HG02759 (cell line): ENCODE results near the gene ROR2.

ENCODE experiments used
- ATAC-seq: cut with Tn5 transposase; IDR thresholded peaks from one replicate; pipeline ENCODE4 v1.9.1; 2021; ENCODE audit warnings: mild to moderate bottlenecking, moderate library complexity; ENCODE audit not compliant: unreplicated experiment

Gene ROR2

GRCh38 chr9:91725651-91726050 is 224.4 kb downstream of the ROR2 start:
- no peak for ATAC-seq

DNA sequence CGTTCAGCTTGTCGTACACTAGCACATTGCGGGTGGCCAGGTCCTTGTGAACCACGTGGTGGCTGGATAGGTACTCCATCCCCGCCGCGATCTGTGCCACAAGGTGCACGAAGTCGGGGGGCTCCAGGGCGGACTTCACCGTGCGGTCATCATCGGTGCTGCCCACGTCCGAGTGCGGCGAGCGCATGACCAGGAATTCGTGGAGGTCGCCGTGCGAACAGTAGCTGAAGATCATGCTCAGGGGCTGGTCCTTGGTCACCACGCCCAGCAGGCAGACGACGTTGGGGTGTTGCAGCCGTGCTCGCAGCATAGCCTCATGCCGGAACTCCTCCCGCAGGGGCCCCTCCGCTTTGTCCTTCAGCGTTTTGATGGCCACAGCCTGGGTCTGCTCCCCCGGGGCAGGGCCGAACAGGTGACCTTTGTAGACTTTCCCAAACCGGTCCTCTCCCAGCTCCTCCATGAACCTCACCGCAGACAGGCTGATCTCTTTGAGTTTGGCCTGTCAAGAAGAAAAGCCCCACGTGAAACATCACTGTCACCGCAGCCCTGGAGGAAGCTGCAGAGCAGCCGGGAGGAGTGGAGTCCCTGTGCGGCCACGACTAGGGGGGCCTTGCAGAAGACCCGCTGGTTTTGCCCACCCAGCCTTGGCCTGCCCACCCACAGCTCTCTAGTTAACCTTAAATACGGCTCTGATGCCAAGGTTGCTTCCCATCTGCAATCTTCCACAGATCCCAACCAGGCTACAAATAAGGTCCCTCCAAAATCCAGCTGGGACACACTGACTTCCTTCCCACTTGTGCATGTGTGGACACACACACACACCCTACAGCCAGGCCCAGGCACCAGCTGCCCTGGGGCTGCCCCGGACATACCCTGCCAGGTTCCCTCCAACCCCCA is 225.2 kb downstream of the ROR2 start:
- ATAC-seq = no peak

DNA sequence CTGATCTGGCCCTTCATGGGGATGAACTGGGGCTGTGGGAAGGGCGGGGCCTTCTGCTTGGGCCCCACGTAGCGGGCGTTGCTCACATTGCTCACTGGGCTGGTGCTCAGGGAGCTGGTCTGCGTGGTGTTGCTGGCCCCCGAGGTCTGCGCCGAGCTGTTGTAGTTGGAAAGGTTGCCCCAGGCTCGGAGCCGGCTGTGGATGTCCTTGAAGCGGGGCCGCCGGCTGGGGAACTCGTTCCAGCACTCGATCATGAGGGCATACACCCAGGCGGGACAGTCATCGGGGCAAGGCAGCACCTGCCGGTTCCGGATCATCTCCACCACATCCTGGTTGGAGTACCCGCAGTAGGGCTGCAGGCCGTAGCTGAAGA is 226.0 kb downstream of the ROR2 start:
- ATAC-seq = no peak

DNA sequence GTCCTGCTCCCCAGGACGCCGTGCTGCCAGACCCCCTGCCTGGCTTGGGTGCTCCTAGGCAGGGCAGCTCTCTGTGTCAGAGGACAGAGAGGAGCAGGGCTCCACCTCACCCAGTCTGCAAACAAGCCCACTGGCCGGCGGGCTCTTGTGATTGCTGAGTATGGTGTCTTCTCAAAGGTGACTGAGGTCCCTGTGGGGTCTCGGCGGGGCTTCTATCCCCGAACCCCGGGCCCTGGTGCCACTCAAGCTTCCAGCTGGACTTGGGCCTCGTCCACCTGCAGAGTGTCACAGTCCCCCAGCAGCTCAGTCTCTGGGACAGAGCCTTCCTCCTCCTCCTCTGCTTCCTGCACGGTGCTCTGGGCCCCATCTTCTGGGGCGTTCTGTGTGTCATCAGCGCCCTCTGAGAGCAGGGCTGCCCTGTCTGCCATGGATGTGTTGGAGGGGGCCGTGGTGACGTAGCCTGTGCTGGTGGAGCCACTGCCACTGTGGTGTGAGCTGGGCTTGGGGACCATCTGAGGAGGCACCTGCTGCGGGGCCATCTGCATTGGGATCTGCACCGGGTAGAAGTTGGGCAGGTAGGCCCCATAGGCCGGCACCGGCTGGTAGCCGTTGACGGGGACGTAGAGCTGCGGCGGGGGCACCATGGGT is 226.5 kb downstream of the ROR2 start:
- no peak for ATAC-seq

- peak; percentile 77 for ATAC-seq
Measured at GRCh38 chr9:91720751-91721705, 229.0 kb downstream of the ROR2 start.

GRCh38 chr9:91720313-91720712 is 229.7 kb downstream of the ROR2 start:
- no peak for ATAC-seq

DNA sequence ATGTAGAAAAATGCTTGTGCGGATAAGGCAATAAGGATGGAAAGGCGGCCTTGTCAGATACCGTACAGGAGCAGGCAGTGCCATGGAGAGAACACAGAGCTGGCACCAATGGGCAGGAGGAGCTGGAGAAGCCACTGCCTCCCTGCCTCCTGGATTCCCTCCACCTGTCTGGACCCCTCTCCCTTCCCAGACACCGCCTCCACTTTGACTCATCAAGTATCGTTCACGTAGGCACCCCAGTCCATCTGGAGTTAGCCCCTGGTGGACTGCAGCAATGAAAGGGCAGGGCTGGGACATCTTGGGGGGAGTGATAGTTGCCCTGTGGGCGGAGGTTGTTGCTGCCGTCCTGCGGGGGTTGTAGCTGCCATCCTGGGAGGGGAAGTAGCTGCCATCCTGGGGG is 232.0 kb downstream of the ROR2 start:
- ATAC-seq = no peak

DNA sequence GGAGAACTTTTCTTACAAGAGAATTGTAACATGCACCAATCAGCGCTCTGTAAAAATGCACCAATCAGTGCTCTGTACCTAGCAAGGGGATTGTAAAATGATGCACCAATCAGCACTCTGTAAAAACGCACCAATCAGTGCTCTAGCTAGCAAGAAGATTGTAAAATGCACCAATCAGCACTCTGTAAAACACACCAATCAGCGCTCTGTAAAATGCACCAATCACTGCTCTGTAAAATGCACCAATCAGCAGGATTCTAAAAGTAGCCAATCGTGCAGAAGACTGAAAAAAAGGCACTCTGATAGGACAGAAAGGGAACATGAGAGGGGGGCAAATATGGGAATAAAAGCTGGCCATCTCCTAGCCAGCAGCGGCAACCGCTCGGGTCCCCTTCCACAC is 233.2 kb downstream of the ROR2 start:
- ATAC-seq = no peak

DNA sequence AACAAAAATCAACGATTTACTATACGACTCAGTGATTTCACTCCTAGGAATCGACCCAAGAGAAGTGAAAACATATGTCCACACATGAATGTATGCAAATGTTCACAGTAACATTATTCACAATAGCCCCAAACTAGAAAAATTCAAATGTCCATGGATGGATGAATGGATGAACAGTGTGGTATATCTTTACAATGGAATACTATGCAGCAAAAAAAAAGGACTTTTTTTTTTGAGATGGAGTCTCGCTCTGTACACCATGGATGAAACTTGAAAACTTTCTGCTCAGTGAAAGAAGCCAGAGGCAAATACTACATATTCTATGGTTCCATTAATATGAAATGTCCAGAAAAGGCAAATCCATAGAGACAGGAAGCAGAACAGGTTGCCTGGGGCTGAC is 233.8 kb downstream of the ROR2 start:
- ATAC-seq = no peak

DNA sequence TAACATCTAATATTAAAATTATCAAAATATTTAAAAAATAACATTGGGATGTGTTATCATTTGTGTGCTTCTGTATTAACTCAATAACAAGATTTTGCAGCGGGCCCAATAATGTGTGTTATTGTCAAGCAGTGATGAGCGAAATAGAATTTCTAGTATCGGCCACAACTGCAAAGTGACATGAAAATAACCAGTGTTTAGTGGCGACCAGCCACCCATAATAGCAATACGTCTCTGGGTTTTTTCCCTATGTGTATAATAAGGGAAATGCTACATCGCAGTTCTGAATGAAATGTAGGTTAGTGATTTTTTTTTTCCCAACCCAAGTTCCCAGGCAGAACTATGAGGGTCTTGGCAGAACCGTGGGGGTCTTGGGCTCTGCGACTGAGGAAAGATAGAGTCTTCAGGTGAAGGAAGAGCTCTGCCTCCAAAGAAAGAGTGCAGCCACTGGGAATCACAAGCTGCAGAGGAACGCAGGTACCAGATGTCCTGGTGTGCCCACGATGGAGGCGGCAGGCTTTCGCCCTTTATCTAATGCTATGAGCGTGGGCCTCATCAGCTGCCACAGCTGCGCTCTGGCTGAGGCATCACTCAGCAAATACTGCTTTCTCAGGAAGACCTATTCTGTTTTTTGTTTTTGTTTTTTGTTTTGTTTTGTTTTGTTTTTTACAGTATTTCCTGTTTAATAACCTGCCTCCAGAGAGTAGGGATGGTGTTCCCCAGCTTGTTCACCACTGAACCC is 235.0 kb downstream of the ROR2 start:
- no peak for ATAC-seq

DNA sequence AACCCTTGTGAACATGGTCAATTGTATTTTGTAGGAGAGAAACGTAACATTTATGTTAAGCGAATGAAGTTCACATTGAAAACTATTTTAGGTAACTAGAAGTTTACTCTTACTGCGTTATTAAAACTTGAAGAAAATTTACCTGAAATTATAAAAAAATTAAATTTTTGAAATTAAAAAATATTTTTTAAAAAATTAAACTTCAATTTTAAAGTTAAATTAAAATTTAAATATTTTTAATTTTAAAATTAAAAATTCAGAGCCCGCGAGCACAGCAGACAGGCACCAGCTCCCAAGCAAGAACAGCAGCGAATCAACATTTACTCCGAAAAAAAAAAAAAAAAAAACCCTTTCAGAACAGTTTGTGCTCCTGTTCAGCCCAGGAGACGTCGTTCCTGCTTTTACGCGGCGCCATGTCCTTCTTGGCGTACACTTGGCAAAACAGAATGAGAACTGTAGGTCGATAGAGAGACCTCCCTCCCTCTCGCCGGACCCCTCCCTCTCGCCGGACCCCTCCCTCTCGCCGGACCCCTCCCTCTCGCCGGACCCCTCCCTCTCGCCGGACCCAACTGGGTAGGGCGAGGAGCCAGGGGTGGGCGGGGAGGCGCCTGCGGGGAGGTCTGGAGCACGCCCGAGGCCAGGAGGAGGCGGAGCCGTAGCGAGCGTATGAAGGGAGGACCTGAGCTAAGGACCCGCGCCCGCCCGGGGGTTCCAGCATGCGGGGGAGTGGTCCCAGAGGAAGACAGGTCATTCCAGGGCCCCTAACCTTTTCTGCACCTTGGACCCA is 235.8 kb downstream of the ROR2 start:
- ATAC-seq = no peak

DNA sequence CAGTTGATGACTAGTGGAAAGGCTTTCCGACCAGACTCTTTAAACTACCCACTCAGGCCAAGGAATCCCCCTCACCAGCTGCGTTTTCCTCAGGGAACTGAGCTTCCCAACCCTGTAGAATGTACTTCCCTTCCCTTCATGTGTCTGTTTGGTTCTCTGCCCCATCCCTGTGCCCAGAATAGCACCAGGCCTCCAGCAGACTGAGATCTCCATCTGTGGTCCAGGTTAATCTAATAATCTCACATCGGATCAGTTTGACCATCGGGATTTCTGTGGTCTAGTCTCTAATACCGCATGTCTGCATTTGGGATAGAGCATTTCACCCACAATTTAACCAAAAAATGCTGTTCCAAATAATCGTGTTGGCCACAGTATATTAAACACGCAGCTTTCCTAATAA is 237.2 kb downstream of the ROR2 start:
- no peak for ATAC-seq

DNA sequence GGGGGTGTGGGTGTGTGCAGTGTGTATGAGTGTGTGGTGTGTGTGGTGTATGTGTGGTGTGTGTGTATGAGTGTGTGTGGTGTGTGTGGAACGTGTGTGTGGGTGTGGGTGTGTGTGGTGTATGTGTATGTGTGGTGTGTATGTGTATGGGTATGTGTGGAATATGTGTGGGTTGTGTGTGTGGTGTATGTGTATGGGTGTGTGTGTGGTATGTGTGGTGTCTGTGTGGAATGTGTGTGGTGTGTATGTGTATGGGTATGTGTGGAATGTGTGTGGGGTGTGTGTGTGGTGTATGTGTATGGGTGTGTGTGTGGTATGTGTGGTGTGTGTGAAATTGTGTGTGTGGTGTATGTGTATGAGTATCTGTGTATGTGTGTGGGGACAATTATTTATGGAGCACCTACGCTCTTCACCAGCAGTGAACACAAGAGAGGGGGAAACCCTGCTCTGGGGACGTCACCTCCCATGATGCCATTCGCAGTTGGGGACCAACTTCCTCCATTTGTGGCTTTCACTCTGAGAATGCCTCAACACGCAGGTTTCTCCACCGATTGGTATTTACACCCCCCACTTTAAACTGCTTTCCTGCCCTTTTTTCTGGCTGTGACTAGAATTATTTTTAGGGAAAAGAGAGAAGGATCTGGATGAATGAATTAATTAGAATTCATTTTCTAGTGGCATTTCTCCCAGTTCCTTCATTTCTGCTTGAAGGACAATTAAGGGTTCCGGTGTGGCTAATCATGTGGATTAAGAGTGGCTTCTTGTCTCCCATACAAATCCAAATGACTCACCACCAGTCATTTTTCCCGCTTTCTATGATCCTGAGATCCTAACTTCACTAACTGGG is 238.1 kb downstream of the ROR2 start:
- ATAC-seq = peak; percentile 87

DNA sequence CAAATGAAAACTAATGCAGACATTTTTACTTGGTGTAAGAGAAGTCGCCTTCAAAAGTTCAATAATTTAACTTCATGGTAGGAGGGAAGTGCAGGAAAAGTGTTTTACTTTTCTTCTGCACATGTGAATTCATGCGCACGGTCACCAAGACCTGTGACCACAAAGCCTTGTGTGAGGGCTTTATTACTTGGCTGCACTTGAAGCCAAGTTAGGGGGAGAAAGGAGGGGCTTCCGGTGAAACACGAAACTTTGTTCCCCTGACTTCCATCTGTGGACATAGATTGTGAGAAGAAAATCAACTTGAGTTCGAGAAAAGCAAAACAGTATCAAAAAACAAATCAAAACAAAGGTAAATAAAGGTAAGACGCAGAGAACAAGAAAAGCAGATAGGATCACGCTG is 239.9 kb downstream of the ROR2 start:
- no peak for ATAC-seq

GRCh38 chr9:91705386-91705785 is 244.6 kb downstream of the ROR2 start:
- ATAC-seq = no peak

DNA sequence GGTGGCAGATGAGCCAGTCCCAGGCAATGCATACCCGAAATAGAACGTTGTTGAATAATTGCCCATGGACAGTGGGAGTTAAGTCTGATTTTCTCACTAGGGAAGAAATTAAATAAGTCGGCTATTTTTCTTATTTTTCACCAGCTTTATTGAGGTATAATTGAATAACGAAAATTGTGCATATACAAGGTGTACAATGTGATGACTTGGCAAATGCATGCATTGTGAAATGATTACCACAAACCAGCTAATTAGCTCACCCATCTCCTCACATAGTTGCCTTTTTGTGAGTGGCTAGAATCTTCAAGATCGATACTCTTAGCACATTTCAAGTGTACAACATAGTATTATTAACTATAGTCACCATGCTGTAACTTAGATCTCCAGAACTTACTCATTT is 249.6 kb downstream of the ROR2 start:
- no peak for ATAC-seq

DNA sequence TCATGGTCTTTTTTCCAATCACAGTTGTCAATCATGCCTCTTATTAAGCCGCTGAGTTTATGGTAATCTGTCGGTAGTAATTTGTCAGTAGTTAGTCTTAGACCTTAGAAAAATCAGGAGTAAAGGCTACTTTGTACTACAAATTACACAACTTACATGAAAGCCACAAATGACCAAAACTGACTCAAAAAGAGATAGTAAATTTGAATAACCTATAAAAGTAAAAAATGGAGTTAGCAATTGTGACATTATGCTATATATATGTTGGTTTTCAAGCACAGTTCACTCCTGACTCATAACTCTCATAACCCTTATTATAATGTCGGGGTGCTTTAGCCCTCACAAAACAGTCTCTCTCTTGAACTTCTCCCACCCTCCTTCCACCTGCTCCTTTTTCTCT is 251.8 kb downstream of the ROR2 start:
- ATAC-seq = no peak

- ATAC-seq = no peak
Measured at GRCh38 chr9:91697201-91697600, 252.8 kb downstream of the ROR2 start.
